ENCODE measurements around the gene MAP3K21.

Gene MAP3K21

DNA sequence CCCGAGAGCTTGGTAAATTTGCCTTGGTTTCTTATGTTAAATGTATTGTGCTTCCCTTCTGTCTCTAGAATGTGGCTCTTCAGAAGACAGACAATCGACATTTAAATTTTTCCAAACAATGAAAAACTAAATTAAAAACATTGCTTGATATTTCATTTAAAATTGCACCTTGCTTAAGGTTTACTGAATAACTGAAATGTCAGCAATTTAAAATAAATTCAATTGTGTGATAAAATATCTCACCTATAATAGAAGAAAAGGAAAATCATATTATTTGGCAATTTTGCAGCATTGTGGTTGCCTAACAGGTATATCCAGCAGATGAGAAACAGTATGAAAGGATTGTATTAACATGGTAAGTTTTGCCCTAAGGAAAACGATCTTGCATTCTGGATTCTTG is 56.5 kb downstream of the MAP3K21 start:
- H3K27me3 Mint-ChIP-seq: no peaks in the 10 kb centered on the region
- no peaks in the 10 kb centered on the region for H3K9me3 Mint-ChIP-seq (ENCODE audit: low read depth)
- H3K36me3 Mint-ChIP-seq: no peaks in the 10 kb centered on the region
- no peak overlapping the region for H3K4me3 Mint-ChIP-seq
- H3K27ac Mint-ChIP-seq: no peak overlapping the region
- H3K4me1 Mint-ChIP-seq (ENCODE audit: low read depth): no peaks in the 10 kb centered on the region

DNA sequence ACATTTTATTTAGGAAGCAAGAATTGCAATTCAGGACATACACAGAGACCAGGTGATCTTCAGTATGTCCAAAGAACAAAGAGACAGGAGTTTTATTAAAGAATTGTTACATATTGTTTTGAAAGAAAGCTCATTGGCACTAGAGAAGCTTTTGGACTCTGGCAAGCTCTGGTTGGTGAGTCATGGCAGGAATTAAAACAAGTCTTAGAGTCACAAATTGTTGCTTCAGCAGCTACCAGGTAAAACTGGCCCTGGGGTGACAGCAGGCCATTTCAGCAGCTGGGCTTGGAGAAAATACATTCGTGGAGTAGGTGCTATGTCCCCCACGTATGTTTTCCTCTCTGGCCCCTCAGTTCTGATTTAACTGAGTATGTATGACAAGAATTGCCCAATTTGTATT is 58.8 kb downstream of the MAP3K21 start:
- Mint-ChIP-seq H3K9me3 (ENCODE audit: low read depth) (no peaks in the 10 kb centered on the region), H3K4me1 (ENCODE audit: low read depth) (no peaks in the 10 kb centered on the region), H3K36me3 (no peaks in the 10 kb centered on the region), H3K27ac (no peak overlapping the region), H3K4me3 (no peak overlapping the region), H3K27me3 (peaks cover 3% of the 10 kb centered on the region)

DNA sequence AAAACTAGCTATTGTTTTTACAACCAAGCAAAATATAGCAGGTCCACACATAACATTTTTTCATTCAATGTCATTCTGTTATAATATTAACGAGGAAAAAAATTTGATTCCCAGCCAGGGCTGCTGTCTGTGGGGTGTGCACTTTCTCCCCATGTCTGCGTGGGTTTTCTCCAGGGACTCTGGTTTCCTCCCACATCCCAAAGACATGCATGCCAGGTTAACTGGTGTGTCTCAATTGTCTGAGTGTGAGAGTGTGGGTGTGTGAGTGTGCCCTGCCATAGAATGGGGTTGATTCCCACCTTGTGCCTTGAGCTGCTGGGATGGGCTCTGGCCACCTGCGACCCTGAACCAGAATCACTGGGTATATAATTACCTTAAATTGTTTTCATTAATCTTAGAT is 60.1 kb downstream of the MAP3K21 start:
- no peaks in the 10 kb centered on the region for H3K9me3 Mint-ChIP-seq (ENCODE audit: low read depth)
- H3K4me1 Mint-ChIP-seq (ENCODE audit: low read depth): no peaks in the 10 kb centered on the region
- H3K36me3 Mint-ChIP-seq: no peaks in the 10 kb centered on the region
- H3K4me3 Mint-ChIP-seq: no peak overlapping the region
- H3K27me3 Mint-ChIP-seq: peaks cover 8% of the 10 kb centered on the region
- H3K27ac Mint-ChIP-seq: no peak overlapping the region

DNA sequence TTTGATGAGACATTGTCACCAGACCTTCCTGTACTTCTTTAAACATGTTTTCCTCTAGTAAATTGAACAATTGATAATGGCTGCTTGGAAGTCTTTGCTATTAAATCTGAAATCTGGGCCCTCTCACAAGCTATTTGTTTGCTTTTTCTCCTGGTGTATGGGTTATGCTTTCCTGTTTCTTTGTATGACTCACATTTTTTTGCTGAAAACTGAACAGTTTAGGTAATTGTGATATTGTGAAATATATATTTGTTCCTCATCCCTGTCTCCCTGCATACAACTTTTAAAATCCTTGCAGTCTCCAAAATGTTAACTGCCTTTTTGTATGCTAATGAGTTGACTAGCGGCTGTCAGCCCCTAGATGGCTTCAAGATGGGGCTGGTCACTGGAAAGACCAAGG is 61.6 kb downstream of the MAP3K21 start:
- Mint-ChIP-seq H3K27ac (no peak overlapping the region), H3K9me3 (ENCODE audit: low read depth) (no peaks in the 10 kb centered on the region), H3K36me3 (no peaks in the 10 kb centered on the region), H3K27me3 (peaks cover 13% of the 10 kb centered on the region), H3K4me1 (ENCODE audit: low read depth) (no peaks in the 10 kb centered on the region), H3K4me3 (no peak overlapping the region)

DNA sequence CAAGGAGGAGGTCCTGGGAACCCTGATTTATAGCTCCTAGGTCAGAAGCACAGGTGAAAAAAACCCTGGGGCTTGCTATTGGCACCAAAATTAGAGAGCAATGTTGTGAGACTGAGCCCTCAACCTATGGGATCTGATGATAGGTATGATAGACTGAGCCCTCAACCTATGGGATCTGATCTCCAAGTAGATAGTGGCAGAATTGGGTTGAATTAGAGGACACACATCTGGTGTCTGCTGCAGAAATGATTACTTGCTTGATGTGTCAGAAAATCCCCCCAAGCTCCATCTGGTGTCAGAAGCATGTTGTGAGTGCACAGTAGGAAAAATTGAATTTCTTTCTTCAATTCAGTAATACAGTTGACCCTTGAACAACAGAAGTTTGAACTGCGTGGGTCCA is 62.4 kb downstream of the MAP3K21 start:
- no peaks in the 10 kb centered on the region for H3K4me1 Mint-ChIP-seq (ENCODE audit: low read depth)

DNA sequence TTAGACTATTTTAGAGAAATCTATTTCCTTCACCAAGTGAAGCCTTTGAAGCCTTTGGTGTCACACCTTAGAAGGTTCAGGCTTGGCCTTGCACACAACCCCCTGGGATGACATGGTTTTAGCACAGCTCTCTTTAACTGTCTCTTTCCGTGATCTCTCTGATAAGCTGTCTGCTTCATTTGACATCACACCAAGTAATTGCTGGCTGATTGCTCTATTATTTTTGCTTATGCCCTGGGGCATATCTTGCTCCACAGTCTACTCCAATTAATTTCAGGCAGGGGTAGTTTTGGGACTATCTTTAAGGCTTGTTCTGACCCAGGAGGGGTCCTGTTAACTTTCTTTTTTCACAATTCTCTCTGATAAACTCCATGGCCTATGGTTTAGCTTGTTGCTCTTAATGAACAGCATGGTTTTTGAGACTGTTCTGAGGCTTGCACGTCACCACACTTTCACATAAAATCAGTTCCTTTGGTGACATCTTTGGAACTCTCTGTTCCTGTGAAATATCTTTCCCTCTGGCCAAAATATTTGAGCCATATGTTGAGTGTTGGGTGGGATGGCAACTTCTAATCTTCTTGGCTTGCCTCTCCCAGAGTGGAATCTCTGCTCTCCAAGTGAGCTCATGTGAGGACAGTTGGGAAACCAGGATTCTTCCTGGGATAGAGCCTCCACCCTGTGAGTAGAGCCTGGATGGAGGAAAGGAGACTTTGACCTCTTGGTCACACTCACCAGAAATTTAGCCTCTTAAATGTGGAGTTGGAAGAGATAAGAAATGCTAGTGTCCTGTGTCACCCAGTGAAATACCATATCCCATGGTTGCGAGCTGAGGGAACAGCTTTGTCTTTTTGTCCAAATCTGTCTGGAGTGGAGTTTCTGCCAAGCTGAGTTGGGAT is 63.6 kb downstream of the MAP3K21 start:
- no peaks in the 10 kb centered on the region for H3K36me3 Mint-ChIP-seq
- no peaks in the 10 kb centered on the region for H3K9me3 Mint-ChIP-seq (ENCODE audit: low read depth)
- H3K4me1 Mint-ChIP-seq (ENCODE audit: low read depth): no peaks in the 10 kb centered on the region
- peaks cover 13% of the 10 kb centered on the region for H3K27me3 Mint-ChIP-seq
- no peak overlapping the region for H3K4me3 Mint-ChIP-seq
- H3K27ac Mint-ChIP-seq: no peak overlapping the region

More for the DNA sequence above, 62.4 kb downstream of the MAP3K21 start:
- H3K27me3 Mint-ChIP-seq: peaks cover 13% of the 10 kb centered on the region
- no peak overlapping the region for H3K4me3 Mint-ChIP-seq
- H3K9me3 Mint-ChIP-seq (ENCODE audit: low read depth): no peaks in the 10 kb centered on the region
- no peak overlapping the region for H3K27ac Mint-ChIP-seq
- H3K36me3 Mint-ChIP-seq: no peaks in the 10 kb centered on the region

DNA sequence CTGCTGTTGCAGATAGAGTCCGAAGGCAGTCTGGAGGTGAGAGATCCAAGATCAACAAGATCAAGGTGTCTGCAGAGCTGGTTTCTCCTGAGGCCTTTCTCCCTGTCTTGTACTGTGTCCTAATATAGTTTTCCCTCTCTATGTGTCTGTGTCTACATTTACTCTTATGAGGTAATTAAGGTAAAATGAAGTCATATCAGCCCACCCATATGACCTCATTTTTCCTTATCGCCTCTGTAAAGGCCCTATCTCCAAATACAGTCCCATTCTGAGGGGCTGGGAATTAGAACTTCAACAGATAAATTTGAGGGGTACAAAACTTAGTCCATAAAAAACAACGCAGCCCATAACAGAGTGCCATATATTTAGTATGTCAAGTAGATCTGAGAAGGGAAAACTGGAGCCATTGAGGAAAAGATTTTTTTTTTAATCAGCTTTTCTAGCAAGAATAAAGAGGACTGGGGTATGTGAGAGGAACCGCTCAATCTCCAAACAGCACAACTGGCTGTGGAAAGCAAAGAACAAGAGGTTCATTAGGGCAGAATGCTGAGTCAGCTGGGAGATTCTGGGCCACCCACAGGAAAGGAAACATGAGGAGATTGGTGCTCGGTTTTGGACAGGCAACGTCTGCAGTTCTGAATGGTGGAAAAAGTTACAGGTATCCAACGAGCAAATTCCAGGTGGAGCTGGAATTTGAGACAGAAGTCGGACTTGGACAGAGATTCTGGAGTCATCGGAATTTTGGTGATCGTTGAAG is 65.7 kb downstream of the MAP3K21 start:
- no peaks in the 10 kb centered on the region for H3K4me1 Mint-ChIP-seq (ENCODE audit: low read depth)
- H3K4me3 Mint-ChIP-seq: no peak overlapping the region
- H3K9me3 Mint-ChIP-seq (ENCODE audit: low read depth): no peaks in the 10 kb centered on the region
- no peak overlapping the region for H3K27ac Mint-ChIP-seq
- H3K36me3 Mint-ChIP-seq: no peaks in the 10 kb centered on the region
- peaks cover 20% of the 10 kb centered on the region for H3K27me3 Mint-ChIP-seq

DNA sequence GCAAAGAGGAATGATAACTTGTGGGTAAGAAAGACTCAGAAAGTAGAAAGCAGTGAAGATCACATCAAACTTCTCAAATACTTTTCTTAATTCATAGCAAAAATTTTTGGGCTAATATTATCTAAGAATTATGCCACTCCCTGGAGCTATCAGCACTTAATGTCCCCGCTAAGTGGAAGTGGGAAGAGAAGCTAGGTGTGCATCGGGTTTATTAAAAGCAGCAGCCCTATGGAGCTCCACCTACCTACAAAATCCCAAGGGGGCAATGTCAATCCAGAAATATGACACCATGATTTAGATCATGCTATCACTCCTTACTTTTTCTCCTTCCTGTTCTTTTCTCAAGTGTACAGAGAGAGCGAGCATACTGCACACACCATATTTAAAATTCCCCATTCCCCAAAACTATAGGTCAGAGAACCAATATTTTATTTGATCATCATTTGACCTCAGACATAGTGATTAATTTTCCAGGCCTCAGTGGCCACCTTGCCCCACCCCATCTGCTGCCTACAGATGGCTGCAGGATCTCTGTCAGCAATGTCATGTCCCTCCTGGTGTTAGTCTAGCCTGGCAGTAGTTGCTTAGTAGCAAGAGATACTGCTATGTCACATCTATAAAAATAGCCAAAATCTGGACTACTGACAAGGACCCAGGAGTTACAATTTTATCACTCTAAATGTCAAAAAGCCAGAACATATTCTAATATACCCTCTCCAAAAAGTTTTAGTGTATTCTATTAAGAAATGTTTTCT is 66.6 kb downstream of the MAP3K21 start:
- Mint-ChIP-seq H3K27me3 (peaks cover 20% of the 10 kb centered on the region), H3K4me1 (ENCODE audit: low read depth) (no peaks in the 10 kb centered on the region)

DNA sequence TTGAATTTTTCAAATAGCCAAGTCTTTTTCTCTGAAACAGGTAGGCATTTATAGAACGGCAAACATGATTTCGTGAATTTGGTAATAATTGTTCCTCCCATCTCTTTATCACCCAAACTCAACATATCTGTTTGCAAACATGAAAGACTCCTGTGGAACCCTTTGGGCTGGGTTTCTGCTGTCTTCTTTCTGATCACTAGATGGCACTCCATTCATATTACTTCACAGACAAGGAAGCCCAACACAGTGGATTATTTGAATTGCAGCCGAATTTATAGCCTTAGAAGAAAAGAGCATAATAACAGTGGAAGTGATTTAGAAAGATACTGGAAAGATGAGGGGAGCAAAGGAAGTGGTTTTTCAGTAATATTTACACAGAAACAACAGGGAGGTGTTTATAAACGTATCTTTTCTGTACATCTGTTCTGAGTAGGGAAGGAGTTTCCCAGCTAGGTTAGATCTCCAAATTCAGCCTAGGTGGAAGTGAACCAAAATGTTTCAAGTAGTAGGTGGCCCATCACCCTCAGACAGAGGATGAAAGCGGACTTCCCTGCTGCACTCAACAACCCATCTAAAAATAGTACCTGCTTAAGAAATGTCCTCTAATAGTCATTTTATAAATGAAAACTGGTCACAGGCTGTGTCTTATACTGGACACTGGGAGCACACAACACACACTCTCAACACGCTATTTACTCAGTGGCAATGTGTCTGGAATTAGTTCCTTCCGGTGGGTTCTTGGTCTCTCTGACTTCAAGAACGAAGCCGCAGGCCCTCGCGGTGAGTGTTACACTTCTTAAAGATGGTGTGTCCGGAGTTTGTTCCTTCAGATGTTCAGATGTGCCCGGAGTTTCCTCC is 67.6 kb downstream of the MAP3K21 start:
- Mint-ChIP-seq H3K4me1 (ENCODE audit: low read depth) (no peaks in the 10 kb centered on the region), H3K4me3 (no peak overlapping the region), H3K36me3 (no peaks in the 10 kb centered on the region), H3K9me3 (ENCODE audit: low read depth) (no peaks in the 10 kb centered on the region), H3K27ac (no peak overlapping the region), H3K27me3 (peaks cover 20% of the 10 kb centered on the region)

More for the DNA sequence above, 66.6 kb downstream of the MAP3K21 start:
- Mint-ChIP-seq H3K27ac (no peak overlapping the region), H3K36me3 (no peaks in the 10 kb centered on the region), H3K9me3 (ENCODE audit: low read depth) (no peaks in the 10 kb centered on the region), H3K4me3 (no peak overlapping the region)

DNA sequence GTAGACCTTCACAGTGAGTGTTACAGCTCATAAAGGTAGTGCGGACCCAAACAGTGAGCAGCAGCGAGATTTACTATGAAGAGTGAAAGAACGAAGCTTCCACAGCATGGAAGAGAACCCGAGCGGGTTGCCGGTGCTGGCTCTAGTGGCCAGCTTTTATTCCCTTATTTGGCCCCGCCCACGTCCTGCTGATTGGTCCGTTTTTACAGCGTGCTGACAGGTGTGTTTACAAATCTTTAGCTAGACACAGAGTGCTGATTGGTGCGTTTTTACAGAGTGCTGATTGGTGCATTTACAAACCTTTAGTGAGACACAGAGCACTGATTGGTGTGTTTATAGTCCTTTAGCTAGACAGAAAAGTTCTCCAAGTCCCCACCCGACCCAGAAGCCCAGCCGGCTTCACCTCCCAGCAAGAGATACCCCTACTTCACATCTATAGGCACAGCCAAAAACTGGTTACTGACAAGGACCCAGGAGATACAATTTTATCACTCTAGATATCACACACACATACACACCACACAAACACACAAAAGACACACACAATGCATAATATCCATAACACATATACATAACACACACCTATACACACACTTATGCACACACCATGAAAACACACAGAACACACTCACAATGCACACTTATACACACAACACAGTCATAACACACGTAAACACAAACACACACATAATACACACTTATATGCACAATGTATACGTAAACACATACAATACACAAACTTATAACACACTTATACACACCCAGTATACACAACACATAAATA is 68.5 kb downstream of the MAP3K21 start:
- no peaks in the 10 kb centered on the region for H3K36me3 Mint-ChIP-seq
- H3K27me3 Mint-ChIP-seq: peaks cover 23% of the 10 kb centered on the region
- H3K9me3 Mint-ChIP-seq (ENCODE audit: low read depth): no peaks in the 10 kb centered on the region
- H3K4me1 Mint-ChIP-seq (ENCODE audit: low read depth): no peaks in the 10 kb centered on the region
- H3K4me3 Mint-ChIP-seq: no peak overlapping the region
- H3K27ac Mint-ChIP-seq: no peak overlapping the region

DNA sequence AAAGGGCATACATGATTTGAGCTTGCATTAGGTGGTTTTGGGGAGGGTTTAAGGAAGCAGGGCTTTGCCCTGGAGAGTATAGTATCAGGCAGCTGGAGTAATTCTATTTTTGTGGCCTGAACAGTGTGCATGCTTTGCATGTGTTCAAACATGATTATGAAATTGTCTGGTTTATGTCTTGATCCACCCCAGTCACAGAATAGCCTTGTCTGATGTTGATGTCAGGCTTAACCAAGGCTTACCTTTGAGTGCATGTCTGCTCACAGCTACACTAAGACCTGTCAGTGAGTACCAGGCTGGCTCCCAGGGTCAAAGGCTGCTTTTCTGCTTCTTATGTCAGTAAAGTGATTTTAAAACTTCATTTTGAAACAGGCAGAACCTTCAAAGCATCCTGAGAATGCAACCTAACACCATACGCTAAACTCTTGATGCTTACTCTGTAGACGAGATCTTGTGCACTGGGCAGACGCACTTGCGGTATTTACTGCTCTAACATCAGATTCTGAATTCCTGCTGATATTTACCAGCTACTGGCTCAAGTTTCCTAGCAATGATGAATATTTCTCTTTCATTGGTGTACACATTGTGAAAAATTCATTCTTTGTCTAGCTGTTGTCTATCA is 78.9 kb downstream of the MAP3K21 start:
- Mint-ChIP-seq H3K36me3 (no peaks in the 10 kb centered on the region), H3K4me3 (no peak overlapping the region), H3K9me3 (ENCODE audit: low read depth) (peaks cover 8% of the 10 kb centered on the region), H3K4me1 (ENCODE audit: low read depth) (no peaks in the 10 kb centered on the region), H3K27me3 (peaks cover 7% of the 10 kb centered on the region), H3K27ac (no peak overlapping the region)

DNA sequence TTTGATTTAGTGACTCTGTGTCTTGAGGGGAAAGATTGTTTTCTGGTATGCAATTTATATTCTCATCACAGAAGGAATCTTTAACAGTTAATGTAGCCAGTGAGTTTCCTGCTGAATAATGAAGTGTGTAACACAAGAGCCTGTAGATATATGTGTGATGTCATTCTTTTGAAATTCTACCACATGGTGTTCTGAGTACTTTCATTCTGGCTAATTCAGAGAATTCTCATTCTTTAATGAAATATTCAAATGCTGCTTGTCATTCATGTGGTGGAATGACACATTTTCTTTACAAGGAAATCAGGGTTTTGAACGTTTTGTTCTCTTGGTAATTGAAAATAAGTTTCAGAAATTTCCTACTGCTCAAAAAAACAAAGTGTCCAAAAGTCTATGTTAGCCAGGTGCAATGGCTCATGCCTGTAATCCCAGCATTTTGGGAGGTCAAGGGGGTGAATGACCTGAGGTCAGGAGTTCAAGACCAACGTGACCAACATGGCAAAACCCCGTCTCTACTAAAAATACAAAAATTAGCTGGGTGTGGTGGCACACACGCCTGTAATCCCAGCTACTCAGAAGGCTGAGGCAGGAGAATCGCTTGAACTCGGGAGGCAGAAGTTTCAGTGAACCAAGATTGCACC is 79.6 kb downstream of the MAP3K21 start:
- H3K36me3 Mint-ChIP-seq: no peaks in the 10 kb centered on the region
- H3K27me3 Mint-ChIP-seq: peaks cover 11% of the 10 kb centered on the region
- H3K4me3 Mint-ChIP-seq: no peak overlapping the region
- H3K27ac Mint-ChIP-seq: no peak overlapping the region
- peaks cover 8% of the 10 kb centered on the region for H3K9me3 Mint-ChIP-seq (ENCODE audit: low read depth)
- no peaks in the 10 kb centered on the region for H3K4me1 Mint-ChIP-seq (ENCODE audit: low read depth)

DNA sequence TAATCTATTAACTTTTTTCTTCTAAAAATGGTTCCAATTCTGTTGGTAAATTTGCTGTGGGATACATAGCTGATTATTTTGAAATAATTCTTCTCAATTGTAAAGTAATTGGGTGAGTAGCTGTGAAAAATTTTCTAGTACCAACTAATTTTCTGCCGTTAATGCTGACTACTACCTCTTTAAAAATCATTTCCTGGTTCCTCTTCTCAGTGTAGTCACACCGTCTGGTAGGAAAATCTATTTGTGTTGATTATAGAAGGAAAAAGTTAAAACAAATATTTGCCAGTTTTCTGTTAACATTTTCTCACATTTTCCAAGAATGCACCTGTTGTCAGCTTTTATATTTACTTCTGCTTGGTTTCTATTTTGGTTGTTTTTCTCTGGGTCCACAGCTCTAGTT is 82.0 kb downstream of the MAP3K21 start:
- Mint-ChIP-seq H3K9me3 (ENCODE audit: low read depth) (peaks cover 4% of the 10 kb centered on the region), H3K27me3 (peaks cover 10% of the 10 kb centered on the region), H3K4me1 (ENCODE audit: low read depth) (no peaks in the 10 kb centered on the region), H3K4me3 (no peak overlapping the region), H3K36me3 (no peaks in the 10 kb centered on the region), H3K27ac (no peak overlapping the region)

All from activated naive CD8-positive, alpha-beta T cell (primary cell).